Stimulated activated CD8-positive, alpha-beta memory T cell treated with anti-CD3 and anti-CD28 coated beads, Interleukin-4, amount 100 ng/mL, for 24 hours (primary cell): Measurements from ENCODE around the gene TEX13D.
"Not testable (repeated sequence)": the region's sequence is repeated elsewhere in the genome, so short reads cannot be mapped to it uniquely, and the experiment has no call there.

Source experiments
- DNase-seq: peaks from one replicate; pipeline ENCODE4 v3.0.0-alpha.2; 2020; ENCODE audit warnings: low read depth

TEX13D gene

GRCh38 chrX:124332481-124333424 lies at the start of gene TEX13D:
Gene TEX13D (plus strand): TSS chrX:124332660. CDS start chrX:124332918, 258 bp downstream.
- no peak for DNase-seq

GRCh38 chrX:124289443-124289842 lies 43.0 kb upstream of the TEX13D start:
- DNase-seq, result no peak

- DNase-seq, result no peak
Measured at GRCh38 chrX:124293810-124294209, 38.6 kb upstream of the TEX13D start.

GRCh38 chrX:124299323-124299722 lies 33.1 kb upstream of the TEX13D start:
- DNase-seq, result not testable (repeated sequence)

GRCh38 chrX:124300405-124300804 lies 32.1 kb upstream of the TEX13D start:
- DNase-seq, result no peak

GRCh38 chrX:124307253-124307907 lies 25.1 kb upstream of the TEX13D start:
- no peak for DNase-seq

GRCh38 chrX:124325732-124326131 lies 6.7 kb upstream of the TEX13D start:
- no peak for DNase-seq

GRCh38 chrX:124328765-124329164 lies 3.7 kb upstream of the TEX13D start:
- DNase-seq, result no peak

- DNase-seq, result no peak
Measured at GRCh38 chrX:124333862-124334261, 1.4 kb downstream of the TEX13D start.

- not testable (repeated sequence) for DNase-seq
Measured at GRCh38 chrX:124334555-124334954, 2.1 kb downstream of the TEX13D start.

- no peak for DNase-seq
Measured at GRCh38 chrX:124335598-124335997, 3.1 kb downstream of the TEX13D start.

- no peak for DNase-seq
Measured at GRCh38 chrX:124337916-124338315, 5.5 kb downstream of the TEX13D start.

GRCh38 chrX:124338733-124339514 lies 6.5 kb downstream of the TEX13D start:
- DNase-seq, result no peak

- no peak for DNase-seq
Measured at GRCh38 chrX:124341396-124342132, 9.1 kb downstream of the TEX13D start.

- DNase-seq, result no peak
Measured at GRCh38 chrX:124342174-124342867, 9.9 kb downstream of the TEX13D start.

- DNase-seq, result no peak
Measured at GRCh38 chrX:124343016-124343415, 10.6 kb downstream of the TEX13D start.

GRCh38 chrX:124344246-124344645 lies 11.8 kb downstream of the TEX13D start:
- no peak for DNase-seq

GRCh38 chrX:124346117-124346876 lies 13.8 kb downstream of the TEX13D start, which contains the start of gene SH2D1A:
Gene SH2D1A (plus strand): TSS chrX:124346563. CDS start chrX:124346643, 80 bp downstream.
- DNase-seq, result no peak

GRCh38 chrX:124346877-124347241 lies 14.4 kb downstream of the TEX13D start:
- DNase-seq, result no peak

GRCh38 chrX:124347242-124347641 lies 14.8 kb downstream of the TEX13D start:
- no peak for DNase-seq
